ENCODE measurements around the gene PIPOX. TPM values are rescaled to one million over a fixed set of nuclear protein-coding genes. Genes with fewer than 3 reads are reported as not detected.

PIPOX gene
- total and polyA plus RNA-seq, 2 donors (not counting 3 experiments of a cell fraction or from before 2014, with no cell fraction given), result 0.62 to 2.5 TPM

DNA sequence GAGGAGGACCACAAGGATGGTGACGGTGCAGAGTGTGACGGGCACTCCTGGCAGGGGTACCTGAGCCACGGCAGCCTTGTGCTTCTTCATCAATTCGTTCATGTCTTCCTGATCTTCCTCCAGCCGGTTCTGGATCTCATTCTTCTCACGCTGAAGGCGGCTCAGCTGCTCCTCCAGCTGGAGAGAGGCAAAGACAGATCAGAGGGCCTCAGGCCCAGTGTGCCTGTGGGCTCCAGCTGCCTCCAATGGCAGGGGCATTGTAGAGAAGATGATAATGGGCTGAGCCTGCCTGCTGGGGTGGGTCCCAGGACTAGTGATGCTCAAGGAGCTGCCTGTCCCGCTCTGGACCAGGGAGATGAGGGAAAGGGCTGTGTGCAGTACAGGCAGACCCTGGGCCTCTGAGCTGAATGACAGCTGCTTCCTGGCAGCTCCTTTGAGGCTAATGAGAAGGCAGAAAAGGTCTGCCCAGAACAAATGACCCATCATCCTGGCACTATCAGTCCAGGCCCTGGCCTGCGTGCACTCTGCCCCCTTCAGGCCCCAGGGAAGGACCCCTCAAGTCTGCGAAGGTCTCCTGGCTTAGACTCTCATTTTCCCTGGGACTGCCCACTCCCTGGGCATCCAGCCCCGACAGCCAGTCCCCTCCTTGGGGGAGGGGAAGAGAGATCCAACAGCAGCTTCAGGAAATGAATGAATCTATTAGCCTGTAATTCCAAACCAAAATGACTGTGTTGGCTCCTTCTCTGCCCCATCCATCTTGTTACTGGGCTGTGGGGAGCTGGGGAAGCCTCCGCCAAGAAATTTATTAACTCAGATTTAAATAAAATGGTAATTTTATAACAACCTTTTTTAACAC is 48.0 kb downstream of the PIPOX start:
- Histone ChIP-seq H3K36me3 (ENCODE audit: control insufficient read depth in 2 of 2, extremely low read depth in 1 of 2, insufficient read depth in 2 of 2, low read length in 2 of 2) (peaks cover 0 to 24% of the 10 kb centered on the region in 2 experiments), H3K9ac (replicated peaks; ENCODE audit: extremely low read depth, insufficient read depth, low read length) (no peak overlapping the region), H3K9me3 (replicated peaks; ENCODE audit: control insufficient read depth, insufficient read depth, low read length) (no peaks in the 10 kb centered on the region), H3K9me1 (replicated peaks; ENCODE audit: control insufficient read depth, extremely low read depth, insufficient read depth, low read length) (no peaks in the 10 kb centered on the region), H3K27ac (ENCODE audit: insufficient read depth, low read depth, low read length) (no peak overlapping the region), H2AFZ (ENCODE audit: low read depth, low read length) (no peak overlapping the region), H3K27me3 (ENCODE audit: control insufficient read depth in 2 of 2, insufficient read depth in 2 of 2, low read length in 2 of 2) (no peaks in the 10 kb centered on the region), H3K4me3 (replicated peaks in 1 of 3; ENCODE audit: insufficient read depth in 1 of 3, low read depth in 1 of 3, low read length in 3 of 3) (no peak overlapping the region), H3K79me2 (ENCODE audit: control insufficient read depth, insufficient read depth, low read length) (no peaks in the 10 kb centered on the region), H3K4me1 (ENCODE audit: control insufficient read depth, extremely low read depth, insufficient read depth, low read length) (no peaks in the 10 kb centered on the region), H4K20me1 (replicated peaks; ENCODE audit: control insufficient read depth, extremely low read depth, insufficient read depth, low read length) (no peaks in the 10 kb centered on the region), H3K4me2 (ENCODE audit: insufficient read depth, low read length) (no peak overlapping the region)
- intact Hi-C loops (cut with micrococcal nuclease), result no loop called here
- dilution Hi-C loops (cut with MboI; ENCODE audit: extremely low pct_ligation_motif_present, low sequenced_read_pairs), result no loop called here
- no TSS peak for BruUV-seq (replicated peaks)
- POLR2A ChIA-PET, result no interaction called here
- no peak for FAIRE-seq
- no peak for DNase-seq (ENCODE audit: low read depth, low spot score)
- CTCF ChIA-PET, result interaction anchor here (0.7 to 4.5 kb wide), 6 partner anchors 9 to 137 kb away, joined by 3 to 23 read pairs (median 6); no protein-coding TSS in a partner anchor
- TF ChIP-seq POLR2AphosphoS5 (IDR thresholded peaks at IDR 0.05; ENCODE audit: insufficient read depth, low read depth, low read length) (no peak), JUN (IDR thresholded peaks at IDR 0.05; ENCODE audit: borderline replicate concordance, insufficient read depth, insufficient read length, low read depth) (no peak), GATA2 (IDR thresholded peaks at IDR 0.05; ENCODE audit: insufficient read depth, insufficient read length, low read depth, low read length) (no peak), POLR2A (IDR thresholded peaks at IDR 0.05; ENCODE audit: low read depth, low read length) (no peak), MYC (IDR thresholded peaks at IDR 0.05; ENCODE audit: low read depth, low read length) (no peak), FOS (IDR thresholded peaks at IDR 0.05; ENCODE audit: borderline replicate concordance, insufficient read depth, low read length) (no peak), EZH2 (IDR thresholded peaks at IDR 0.05; ENCODE audit: borderline replicate concordance, low read depth, low read length, severe bottlenecking) (no peak)
- TF ChIP-seq, protein P1, sequence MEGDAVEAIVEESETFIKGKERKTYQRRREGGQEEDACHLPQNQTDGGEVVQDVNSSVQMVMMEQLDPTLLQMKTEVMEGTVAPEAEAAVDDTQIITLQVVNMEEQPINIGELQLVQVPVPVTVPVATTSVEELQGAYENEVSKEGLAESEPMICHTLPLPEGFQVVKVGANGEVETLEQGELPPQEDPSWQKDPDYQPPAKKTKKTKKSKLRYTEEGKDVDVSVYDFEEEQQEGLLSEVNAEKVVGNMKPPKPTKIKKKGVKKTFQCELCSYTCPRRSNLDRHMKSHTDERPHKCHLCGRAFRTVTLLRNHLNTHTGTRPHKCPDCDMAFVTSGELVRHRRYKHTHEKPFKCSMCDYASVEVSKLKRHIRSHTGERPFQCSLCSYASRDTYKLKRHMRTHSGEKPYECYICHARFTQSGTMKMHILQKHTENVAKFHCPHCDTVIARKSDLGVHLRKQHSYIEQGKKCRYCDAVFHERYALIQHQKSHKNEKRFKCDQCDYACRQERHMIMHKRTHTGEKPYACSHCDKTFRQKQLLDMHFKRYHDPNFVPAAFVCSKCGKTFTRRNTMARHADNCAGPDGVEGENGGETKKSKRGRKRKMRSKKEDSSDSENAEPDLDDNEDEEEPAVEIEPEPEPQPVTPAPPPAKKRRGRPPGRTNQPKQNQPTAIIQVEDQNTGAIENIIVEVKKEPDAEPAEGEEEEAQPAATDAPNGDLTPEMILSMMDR (IDR thresholded peaks at IDR 0.05; ENCODE audit: extremely low read depth in 1 of 2, insufficient read depth in 1 of 2, low read depth in 1 of 2, low read length in 2 of 2), result no peak
- TF ChIP-seq, protein P2, sequence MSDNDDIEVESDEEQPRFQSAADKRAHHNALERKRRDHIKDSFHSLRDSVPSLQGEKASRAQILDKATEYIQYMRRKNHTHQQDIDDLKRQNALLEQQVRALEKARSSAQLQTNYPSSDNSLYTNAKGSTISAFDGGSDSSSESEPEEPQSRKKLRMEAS (IDR thresholded peaks at IDR 0.05; ENCODE audit: insufficient read depth, insufficient read length), result no peak
